Measurements from ENCODE around the gene SBK1.

GRCh38 chr16:28282045-28282444 lies 10.3 kb upstream of the SBK1 start:
- TF ChIP-seq CTCF (IDR thresholded peaks at IDR 0.05): no peak
- no peak for TF ChIP-seq POLR2A (IDR thresholded peaks at IDR 0.05)

All from lower leg skin (tissue), 3 donors.